ENCODE data around the gene LYPD3.

LYPD3 gene

GRCh38 chr19:43483281-43483680 is 17.9 kb upstream of the LYPD3 start:
- Histone ChIP-seq H3K27ac (no peak overlapping the region), H3K36me3 (no peaks in the 10 kb centered on the region), H3K4me3 (ENCODE audit: low read depth in 1 of 2, low read length in 1 of 2) (no peak overlapping the region), H3K27me3 (no peaks in the 10 kb centered on the region), H3K4me1 (ENCODE audit: control insufficient read depth in 1 of 2, insufficient read depth in 1 of 2, low read depth in 1 of 2, low read length in 1 of 2) (no peaks in the 10 kb centered on the region), H3K9me3 (no peaks in the 10 kb centered on the region)
- TF ChIP-seq CTCF (IDR thresholded peaks at IDR 0.05), result no peak

- TF ChIP-seq CTCF (IDR thresholded peaks at IDR 0.05), result no peak
- no peaks in the 10 kb centered on the region for H3K27me3 ChIP-seq
- no peak overlapping the region for H3K27ac ChIP-seq
- H3K4me3 ChIP-seq (ENCODE audit: low read depth in 1 of 2, low read length in 1 of 2), result no peak overlapping the region
- H3K4me1 ChIP-seq (ENCODE audit: control insufficient read depth in 1 of 2, insufficient read depth in 1 of 2, low read depth in 1 of 2, low read length in 1 of 2), result no peaks in the 10 kb centered on the region
- no peaks in the 10 kb centered on the region for H3K9me3 ChIP-seq
- no peaks in the 10 kb centered on the region for H3K36me3 ChIP-seq
Observed at GRCh38 chr19:43482193-43482592, 16.8 kb upstream of the LYPD3 start.

DNA sequence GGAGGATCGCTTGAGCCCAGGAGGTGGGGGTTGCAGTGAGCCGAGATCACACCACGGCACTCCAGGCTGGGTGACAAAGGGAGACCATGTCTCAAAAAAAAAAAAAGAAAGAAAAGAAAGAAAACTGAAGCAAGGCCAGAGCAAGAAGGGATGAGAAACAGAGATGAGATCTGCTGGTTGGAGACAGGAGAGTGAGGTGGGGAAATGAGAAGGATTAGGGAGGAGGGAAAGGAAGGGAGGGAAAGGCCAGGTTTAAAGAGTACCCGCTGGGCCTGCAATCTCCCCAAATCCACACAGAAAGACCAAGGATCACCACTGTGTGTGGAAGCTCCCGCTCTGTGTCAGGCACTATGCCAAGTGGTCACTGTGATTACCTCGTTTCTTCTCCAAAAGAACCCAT is 16.3 kb upstream of the LYPD3 start:
- TF ChIP-seq CTCF (IDR thresholded peaks at IDR 0.05), result no peak
- Histone ChIP-seq H3K4me3 (ENCODE audit: low read depth in 1 of 2, low read length in 1 of 2) (no peak overlapping the region), H3K27me3 (no peaks in the 10 kb centered on the region), H3K9me3 (no peaks in the 10 kb centered on the region), H3K27ac (no peak overlapping the region), H3K36me3 (no peaks in the 10 kb centered on the region), H3K4me1 (ENCODE audit: control insufficient read depth in 1 of 2, insufficient read depth in 1 of 2, low read depth in 1 of 2, low read length in 1 of 2) (no peaks in the 10 kb centered on the region)

DNA sequence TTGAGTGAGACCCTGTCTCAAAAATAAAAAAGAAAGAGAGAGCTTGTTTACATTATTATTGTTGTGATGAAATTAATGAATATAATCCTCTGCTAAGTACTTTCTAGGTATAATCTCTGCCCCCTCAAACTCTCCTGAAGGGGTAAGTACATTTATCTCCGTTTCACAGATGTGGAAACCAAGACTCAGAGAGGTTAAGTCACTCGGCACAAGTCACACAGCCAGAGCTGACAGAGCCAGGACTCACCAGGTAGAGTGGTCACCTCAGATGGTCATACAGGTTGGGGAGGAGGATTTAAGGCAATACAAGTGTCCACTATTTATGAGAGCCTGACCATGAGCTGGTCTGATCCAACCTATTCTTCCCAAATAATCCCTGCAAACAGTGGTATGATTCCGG is 15.2 kb upstream of the LYPD3 start:
- Histone ChIP-seq H3K4me1 (ENCODE audit: control insufficient read depth in 1 of 2, insufficient read depth in 1 of 2, low read depth in 1 of 2, low read length in 1 of 2) (peaks cover 3 to 4% of the 10 kb centered on the region in 2 experiments), H3K27ac (no peak overlapping the region), H3K4me3 (ENCODE audit: low read depth in 1 of 2, low read length in 1 of 2) (no peak overlapping the region), H3K9me3 (no peaks in the 10 kb centered on the region), H3K36me3 (no peaks in the 10 kb centered on the region), H3K27me3 (no peaks in the 10 kb centered on the region)
- TF ChIP-seq CTCF (IDR thresholded peaks at IDR 0.05), result no peak

DNA sequence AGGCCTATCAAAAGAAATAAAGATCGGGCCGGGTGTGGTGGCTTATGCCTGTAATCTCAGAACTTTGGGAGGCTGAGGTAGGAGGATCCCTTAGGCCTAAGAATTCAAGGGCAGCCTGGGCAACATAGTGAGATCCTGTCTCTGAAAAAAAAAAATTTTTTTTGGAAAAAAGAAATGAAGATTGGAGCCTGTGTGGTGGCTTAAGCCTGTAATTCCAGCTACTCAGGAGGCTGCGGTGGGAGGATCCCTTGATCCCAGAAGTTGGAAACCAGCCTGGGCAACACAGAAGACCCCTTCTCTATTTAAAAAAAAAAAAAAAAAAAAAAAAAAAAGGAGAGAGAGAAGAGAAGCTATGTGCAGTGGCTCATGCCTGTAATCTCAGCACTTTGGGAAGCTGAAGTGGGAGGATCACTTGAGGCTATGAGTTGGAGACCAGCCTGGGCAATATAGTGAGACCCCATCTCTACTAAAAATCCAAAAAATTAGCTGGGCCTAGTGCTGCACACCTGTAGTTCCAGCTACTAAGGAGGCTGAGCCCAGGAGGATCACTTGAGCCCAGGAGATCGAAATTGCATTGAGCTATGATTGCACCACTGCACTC is 14.7 kb upstream of the LYPD3 start:
- TF ChIP-seq CTCF (IDR thresholded peaks at IDR 0.05), result no peak
- no peak overlapping the region for H3K4me3 ChIP-seq (ENCODE audit: low read depth in 1 of 2, low read length in 1 of 2)
- no peaks in the 10 kb centered on the region for H3K9me3 ChIP-seq
- H3K27ac ChIP-seq, result no peak overlapping the region
- H3K4me1 ChIP-seq (ENCODE audit: control insufficient read depth in 1 of 2, insufficient read depth in 1 of 2, low read depth in 1 of 2, low read length in 1 of 2), result peaks cover 9% of the 10 kb centered on the region in 2 experiments
- no peaks in the 10 kb centered on the region for H3K27me3 ChIP-seq
- no peaks in the 10 kb centered on the region for H3K36me3 ChIP-seq

DNA sequence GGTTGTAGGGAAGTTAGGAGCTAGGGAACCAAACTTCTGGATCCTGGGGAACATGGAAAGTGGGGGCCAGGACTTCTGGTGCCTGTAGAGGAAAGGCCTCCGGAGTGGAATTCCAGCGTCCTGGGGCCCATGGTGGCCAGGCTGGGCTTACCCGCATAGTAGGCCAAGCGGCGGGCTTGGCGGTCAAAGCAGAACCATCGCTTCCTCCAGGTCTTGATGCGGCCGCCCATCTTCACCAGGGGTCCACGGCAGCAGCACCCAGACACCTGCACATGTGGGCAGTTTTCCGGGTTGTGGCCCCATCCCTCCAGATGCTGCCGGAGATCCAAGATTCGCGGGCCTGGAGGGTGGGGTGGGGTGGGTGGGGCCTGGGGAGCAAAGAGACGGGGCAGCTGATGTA is 13.8 kb upstream of the LYPD3 start:
- no peak for TF ChIP-seq CTCF (IDR thresholded peaks at IDR 0.05)
- no peak overlapping the region for H3K4me3 ChIP-seq (ENCODE audit: low read depth in 1 of 2, low read length in 1 of 2)
- H3K4me1 ChIP-seq (ENCODE audit: control insufficient read depth in 1 of 2, insufficient read depth in 1 of 2, low read depth in 1 of 2, low read length in 1 of 2), result peaks cover 9 to 11% of the 10 kb centered on the region in 2 experiments
- no peaks in the 10 kb centered on the region for H3K36me3 ChIP-seq
- no peak overlapping the region for H3K27ac ChIP-seq
- H3K9me3 ChIP-seq, result no peaks in the 10 kb centered on the region
- no peaks in the 10 kb centered on the region for H3K27me3 ChIP-seq

Data from neutrophil (primary cell).